Measurements from ENCODE around the gene VPS13A. TPM values are rescaled to one million over a fixed set of nuclear protein-coding genes. Genes with fewer than 3 reads are reported as not detected.

The VPS13A gene
- total RNA-seq, 2 donors from 2014 or later = 42.5 to 54.4 TPM

DNA sequence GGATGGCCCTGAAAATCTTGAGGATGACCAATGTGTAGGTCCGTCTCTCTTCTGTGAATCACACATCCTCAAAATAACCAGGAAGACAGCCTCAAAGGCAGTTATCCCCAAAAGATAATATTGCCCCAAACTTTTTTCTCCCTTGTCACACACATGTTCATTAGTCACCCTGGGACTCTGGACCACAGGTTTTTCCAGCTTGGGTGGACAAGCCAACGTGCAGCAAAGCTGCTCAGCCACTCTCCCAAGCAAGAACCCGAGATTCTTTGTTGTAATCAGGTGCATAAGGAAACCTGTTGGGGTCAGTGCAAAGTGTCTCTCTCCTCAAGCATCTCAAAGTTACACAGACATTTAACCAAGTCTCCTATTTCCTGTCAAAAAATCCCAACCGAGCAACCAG is 274.2 kb downstream of the VPS13A start:
- 88 to 89% methylated on average over 4 of the region's 4 CpGs for WGBS, 2 donors
- H3K27ac ChIP-seq = no peak overlapping the region
- DNase-seq (no peak), ATAC-seq (no peak)
- intact Hi-C loops (cut with DNase I) = loop anchor here (10.0 kb wide), 1 partner anchor 303 kb away; no protein-coding TSS in a partner anchor
- TF ChIP-seq POLR2A (IDR thresholded peaks at IDR 0.05) = no peak
- TF ChIP-seq, protein P1, sequence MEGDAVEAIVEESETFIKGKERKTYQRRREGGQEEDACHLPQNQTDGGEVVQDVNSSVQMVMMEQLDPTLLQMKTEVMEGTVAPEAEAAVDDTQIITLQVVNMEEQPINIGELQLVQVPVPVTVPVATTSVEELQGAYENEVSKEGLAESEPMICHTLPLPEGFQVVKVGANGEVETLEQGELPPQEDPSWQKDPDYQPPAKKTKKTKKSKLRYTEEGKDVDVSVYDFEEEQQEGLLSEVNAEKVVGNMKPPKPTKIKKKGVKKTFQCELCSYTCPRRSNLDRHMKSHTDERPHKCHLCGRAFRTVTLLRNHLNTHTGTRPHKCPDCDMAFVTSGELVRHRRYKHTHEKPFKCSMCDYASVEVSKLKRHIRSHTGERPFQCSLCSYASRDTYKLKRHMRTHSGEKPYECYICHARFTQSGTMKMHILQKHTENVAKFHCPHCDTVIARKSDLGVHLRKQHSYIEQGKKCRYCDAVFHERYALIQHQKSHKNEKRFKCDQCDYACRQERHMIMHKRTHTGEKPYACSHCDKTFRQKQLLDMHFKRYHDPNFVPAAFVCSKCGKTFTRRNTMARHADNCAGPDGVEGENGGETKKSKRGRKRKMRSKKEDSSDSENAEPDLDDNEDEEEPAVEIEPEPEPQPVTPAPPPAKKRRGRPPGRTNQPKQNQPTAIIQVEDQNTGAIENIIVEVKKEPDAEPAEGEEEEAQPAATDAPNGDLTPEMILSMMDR (IDR thresholded peaks at IDR 0.05) = no peak
- no peak overlapping the region for H3K4me3 ChIP-seq
- H3K36me3 ChIP-seq (replicated peaks in 1 of 2; ENCODE audit: insufficient read depth in 1 of 2, low read depth in 2 of 2) = no peaks in the 10 kb centered on the region
- H3K4me1 ChIP-seq = peaks cover 10% of the 10 kb centered on the region
- no peaks in the 10 kb centered on the region for H3K27me3 ChIP-seq
- no peaks in the 10 kb centered on the region for H3K9me3 ChIP-seq

DNA sequence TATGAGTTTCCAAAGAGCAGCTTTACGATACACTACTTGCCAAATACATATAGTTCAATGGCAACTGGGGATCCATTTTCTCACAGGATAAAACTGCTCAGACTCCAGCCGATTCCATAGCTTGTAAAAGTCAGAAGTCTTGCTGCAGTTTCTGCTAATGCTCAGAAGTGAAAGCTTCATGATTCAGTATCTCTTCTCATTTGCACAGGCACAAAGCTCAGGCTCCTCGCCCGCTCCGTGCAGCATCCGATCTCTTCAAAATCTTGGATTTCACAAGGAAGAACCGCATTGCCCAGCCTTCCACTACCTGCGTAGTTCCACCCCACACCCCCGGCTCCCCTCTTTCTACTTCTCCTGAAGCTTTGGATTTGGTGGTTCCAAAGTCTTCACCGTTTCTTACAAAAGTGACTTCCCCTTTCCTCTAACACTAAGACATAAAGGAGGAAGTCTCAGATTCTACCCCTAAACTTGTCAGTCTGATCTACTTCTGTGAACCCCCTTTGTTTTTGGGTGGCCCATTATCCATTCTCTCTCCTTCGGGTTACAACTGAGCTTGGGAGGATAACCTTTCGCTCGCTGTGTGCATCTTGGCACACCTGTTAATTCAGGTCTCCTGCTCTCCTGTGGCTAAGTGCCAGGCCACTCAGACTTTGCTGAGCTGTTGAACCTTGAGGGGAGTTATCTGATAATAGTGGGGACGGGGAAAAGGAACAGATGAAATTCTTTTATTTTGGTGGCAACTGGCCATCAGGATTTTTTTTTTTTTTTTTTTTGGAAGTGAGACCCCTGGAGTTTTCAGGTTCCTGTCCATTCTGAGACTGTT is 276.7 kb downstream of the VPS13A start:
- peak; percentile 23 to 77 (median 45) for DNase-seq
- peaks cover 13% of the 10 kb centered on the region for H3K4me1 ChIP-seq
- intact Hi-C loops (cut with DNase I) = loop anchor here (10.0 kb wide), 1 partner anchor 301 kb away; no protein-coding TSS in a partner anchor
- H3K27me3 ChIP-seq = no peaks in the 10 kb centered on the region
- H3K4me3 ChIP-seq = no peak overlapping the region
- TF ChIP-seq, protein P1 (IDR thresholded peaks at IDR 0.05) = no peak
- H3K9me3 ChIP-seq = no peaks in the 10 kb centered on the region
- no peaks in the 10 kb centered on the region for H3K36me3 ChIP-seq (replicated peaks in 1 of 2; ENCODE audit: insufficient read depth in 1 of 2, low read depth in 2 of 2)
- no peak for ATAC-seq
- H3K27ac ChIP-seq = no peak overlapping the region
- 56 to 77% methylated on average over 14 of the region's 14 CpGs for WGBS, 2 donors

DNA sequence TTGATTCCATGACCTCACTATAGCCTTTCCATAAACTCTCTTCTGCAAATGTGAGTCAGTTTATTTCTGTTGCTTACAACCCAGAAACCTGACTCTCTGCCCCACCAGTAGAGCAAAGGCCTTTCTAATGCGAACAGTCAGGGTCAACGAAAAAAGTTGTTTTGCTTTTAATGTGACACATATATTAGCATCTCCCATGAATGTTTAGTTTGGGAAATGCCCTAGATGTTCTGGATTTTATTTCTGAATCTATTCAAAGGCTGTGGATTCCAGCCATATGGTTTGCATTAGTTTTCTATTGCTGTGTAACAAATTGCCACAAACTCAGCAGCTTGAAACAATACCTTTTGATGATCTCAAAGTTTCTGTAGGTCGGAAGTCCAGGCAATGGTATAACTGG is 277.3 kb downstream of the VPS13A start:
- ATAC-seq (no peak), DNase-seq (no peak)
- Histone ChIP-seq H3K27me3 (no peaks in the 10 kb centered on the region), H3K9me3 (no peaks in the 10 kb centered on the region), H3K4me1 (peaks cover 6% of the 10 kb centered on the region), H3K36me3 (replicated peaks in 1 of 2; ENCODE audit: insufficient read depth in 1 of 2, low read depth in 2 of 2) (no peaks in the 10 kb centered on the region), H3K27ac (no peak overlapping the region), H3K4me3 (no peak overlapping the region)
- TF ChIP-seq, protein P1 (IDR thresholded peaks at IDR 0.05) = no peak
- no peak for TF ChIP-seq POLR2A (IDR thresholded peaks at IDR 0.05)
- intact Hi-C loops (cut with DNase I) = loop anchor here (10.0 kb wide), 1 partner anchor 300 kb away; no protein-coding TSS in a partner anchor
- 82 to 91% methylated on average over 3 of the region's 3 CpGs for WGBS, 2 donors

DNA sequence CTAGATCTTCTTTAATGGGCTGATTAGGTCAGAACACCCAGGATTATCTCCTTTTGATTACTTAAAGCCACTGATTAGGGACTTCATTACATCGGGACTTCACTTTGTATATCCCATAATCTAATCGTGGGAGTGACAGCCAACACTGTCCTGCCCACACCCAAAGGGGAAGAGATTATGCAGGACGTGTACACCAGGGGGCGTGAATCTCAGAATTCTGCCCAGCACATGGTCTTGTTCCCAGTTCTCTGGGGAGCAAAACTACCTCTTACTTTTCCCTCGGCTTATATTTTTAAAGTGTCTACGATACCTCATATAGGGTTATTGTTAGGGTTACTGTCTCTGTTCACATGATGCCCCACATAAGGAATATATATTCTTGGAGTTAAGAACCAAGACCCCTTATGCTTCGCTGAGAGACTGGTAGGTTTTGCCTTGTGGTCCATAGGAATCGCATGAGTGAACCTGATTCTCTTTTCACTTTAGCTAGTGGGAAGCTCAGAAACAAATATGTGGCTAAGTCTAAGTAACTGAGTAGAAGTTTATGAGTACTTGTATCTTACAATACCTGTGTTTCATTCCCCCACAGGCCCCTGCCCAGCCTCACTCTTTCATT is 278.1 kb downstream of the VPS13A start:
- H3K27ac ChIP-seq = no peak overlapping the region
- no peaks in the 10 kb centered on the region for H3K27me3 ChIP-seq
- peaks cover 6% of the 10 kb centered on the region for H3K4me1 ChIP-seq
- intact Hi-C loops (cut with DNase I) = loop anchor here (10.0 kb wide), 1 partner anchor 299 kb away; no protein-coding TSS in a partner anchor
- 60 to 72% methylated on average over 7 to 8 of the region's 8 CpGs for WGBS, 2 donors
- ATAC-seq (peak; percentile 28), DNase-seq (peak in 2 of 4 donors; percentile 33 to 39)
- H3K4me3 ChIP-seq = no peak overlapping the region
- TF ChIP-seq, protein P1 (IDR thresholded peaks at IDR 0.05) = peak in 6 of 7 experiments; percentile 9 to 35 (median 24)
- TF ChIP-seq POLR2A (IDR thresholded peaks at IDR 0.05) = no peak
- no peaks in the 10 kb centered on the region for H3K36me3 ChIP-seq (replicated peaks in 1 of 2; ENCODE audit: insufficient read depth in 1 of 2, low read depth in 2 of 2)
- no peaks in the 10 kb centered on the region for H3K9me3 ChIP-seq
